C1 segment of cervical spinal cord (tissue), 14 donors: ENCODE data around the gene SNAP29.
"Not testable (repeated sequence)": the region's sequence is repeated elsewhere in the genome, so short reads cannot be mapped to it uniquely, and the experiment has no call there.

ENCODE experiments used
- DNase-seq, 14 donors: peaks; one replicate each; lab custom pipeline; 2025; lab: John Stamatoyannopoulos, UW

SNAP29 gene

DNA sequence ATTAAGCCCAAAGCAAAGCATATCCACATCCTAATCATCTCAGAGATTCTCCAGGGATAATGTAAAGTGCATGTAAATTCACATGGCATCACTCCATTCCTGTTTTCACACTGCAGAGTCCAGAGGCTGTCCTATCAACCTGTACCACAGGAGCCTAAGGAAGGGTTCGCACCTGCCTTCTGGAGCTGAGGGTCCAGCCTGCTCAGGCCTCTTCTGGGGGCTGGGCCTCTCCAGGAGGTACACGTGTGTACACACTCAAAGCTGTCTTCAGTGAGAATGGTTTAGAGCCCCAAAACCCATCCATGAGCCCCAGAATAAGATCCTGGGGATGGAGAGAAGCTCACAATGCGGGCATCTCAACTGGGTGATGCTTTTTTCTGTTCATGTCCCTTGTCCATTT, 24.1 kb upstream of the SNAP29 start:
- DNase-seq = no peak

DNA sequence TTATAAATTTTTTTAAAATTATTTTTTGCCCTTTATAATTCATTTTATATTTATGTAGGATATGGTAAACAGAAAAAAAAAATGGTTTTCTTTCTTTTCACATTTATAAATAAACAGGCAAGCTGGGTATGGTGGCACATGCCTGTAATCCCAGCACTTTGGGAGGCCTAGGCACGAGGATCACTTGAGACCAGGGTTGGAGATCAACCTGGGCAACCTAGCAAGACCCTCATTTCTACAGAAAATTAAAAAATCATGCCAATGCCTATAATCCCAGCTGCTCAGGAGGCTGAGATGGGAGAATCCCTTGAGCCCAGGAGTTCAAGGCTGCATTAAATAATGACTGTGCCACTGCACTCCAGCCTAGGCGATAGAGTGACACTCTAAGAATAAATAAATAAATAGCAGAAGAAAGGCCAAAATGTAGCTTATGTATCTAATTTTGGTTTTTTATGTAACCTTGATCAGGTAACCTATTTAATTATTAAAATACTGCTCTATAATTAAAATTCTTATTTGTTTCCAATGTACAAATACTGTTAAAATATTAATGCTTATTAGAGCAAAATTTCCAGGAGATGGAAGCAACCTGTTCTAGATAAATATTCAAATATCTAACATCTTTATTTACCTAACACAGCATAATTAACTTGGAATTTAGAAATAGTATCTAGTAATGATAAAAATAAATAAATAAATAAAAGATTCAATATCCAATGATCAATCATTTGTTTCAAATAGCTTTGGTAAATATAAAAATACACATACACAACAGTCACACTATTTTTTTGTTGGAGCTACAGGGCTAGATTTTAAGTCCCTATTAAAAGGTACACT, 21.6 kb upstream of the SNAP29 start:
- DNase-seq = no peak

DNA sequence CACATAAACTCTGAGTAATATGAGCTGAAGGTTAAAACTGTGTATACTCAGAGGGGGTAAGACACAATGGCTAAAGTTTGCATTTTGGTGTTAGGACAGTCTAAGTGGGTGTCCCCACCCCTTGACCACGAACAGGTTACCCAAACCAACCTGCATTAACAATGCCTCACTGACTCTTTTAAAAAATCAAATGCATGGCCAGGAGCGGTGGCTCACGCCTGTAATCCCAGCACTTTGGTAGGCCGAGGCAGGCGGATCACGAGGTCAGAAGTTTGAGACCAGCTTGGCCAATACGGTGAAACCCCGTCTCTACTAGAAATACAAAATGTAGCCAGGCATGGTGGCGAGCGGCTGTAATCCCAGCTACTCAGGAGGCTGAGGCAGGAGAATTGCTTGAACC, 19.5 kb upstream of the SNAP29 start:
- DNase-seq = not testable (repeated sequence)

DNA sequence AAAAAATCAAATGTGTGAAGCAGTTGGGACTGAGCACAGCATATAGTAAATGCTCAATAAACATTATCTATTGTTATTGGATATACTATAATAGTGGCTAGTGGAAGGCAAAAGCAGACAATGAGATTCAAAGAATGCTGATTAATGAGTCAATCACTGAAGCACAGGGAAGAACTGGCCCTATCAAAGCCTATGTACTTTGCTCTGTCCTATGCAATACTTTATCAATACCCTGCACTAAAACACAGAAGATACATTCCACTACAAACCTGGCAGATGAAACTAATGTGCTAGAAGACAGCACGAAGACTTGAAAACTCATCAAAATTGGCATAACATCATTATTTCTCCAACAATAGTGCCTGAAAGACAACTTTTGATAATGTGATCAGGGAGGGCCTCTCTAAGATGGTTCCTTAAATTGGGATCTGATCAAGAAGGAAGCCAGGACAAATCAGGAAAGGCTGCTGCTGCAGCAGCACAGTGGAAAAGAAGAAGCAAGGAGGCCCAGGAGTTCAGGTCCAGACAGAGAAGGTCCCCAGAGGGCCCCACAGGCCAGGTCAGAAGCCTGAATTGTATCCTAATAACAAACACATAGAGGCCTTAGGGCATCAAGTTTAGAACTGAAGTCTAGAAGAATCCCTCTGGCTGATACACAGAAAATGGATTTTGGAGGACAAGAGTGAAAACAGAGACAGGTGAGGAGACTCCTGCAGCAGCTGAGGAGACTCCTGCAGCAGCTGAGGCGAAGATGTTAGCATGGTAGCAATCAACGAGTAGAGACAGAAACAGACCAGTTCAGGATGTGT, 18.8 kb upstream of the SNAP29 start:
- DNase-seq = no peak

DNA sequence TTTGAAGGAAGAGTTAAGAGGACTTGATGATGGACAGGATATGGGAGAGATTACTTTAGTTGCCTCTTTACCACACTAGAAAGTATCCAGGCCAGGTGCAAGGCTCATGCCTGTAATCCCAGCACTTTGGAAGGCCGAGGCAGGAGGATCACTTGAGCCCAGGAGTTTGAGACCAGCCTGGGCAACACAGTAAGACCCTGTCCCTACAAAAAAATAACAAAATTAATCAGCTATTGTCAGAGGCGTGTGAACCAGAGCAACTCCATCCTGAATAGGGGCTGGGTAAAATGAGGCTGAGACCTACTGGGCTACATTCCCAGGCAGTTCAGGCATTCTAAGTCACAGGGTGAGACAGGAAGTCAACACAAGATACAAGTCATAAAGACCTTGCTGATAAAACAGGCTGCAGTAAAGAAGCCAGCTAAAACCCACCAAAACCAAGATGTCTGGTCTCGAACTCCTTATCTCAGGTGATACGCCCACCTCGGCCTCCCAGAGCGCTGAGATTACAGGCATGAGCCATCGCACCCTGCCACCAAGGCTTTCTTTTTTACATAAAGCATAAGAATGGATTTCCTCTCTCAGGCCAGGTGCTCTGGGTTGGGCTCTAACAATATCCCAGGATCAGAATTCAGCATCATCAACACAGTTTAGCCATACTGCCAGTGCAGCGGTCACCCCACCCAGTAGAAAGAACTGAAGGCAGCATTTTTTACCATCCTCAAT, 18.0 kb upstream of the SNAP29 start:
- DNase-seq = no peak

DNA sequence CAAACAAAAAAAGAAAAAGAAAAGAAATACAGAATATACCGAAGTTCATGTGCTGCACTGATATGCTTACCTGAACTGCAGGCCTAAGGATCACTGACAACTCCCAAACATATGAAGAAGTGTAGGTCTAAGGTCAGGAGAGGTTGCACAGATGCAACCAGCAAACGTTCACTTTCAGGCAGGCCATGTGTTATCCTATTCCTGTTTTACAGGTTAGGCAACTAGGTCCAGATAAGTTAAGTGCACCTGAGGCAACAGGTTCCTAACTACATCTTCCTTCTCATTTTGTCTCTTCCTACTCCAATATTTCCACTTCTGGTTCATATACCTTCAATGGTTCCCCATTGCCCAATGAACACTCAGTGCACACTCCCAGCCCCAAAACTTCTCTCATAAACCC, 15.3 kb upstream of the SNAP29 start:
- no peak for DNase-seq

DNA sequence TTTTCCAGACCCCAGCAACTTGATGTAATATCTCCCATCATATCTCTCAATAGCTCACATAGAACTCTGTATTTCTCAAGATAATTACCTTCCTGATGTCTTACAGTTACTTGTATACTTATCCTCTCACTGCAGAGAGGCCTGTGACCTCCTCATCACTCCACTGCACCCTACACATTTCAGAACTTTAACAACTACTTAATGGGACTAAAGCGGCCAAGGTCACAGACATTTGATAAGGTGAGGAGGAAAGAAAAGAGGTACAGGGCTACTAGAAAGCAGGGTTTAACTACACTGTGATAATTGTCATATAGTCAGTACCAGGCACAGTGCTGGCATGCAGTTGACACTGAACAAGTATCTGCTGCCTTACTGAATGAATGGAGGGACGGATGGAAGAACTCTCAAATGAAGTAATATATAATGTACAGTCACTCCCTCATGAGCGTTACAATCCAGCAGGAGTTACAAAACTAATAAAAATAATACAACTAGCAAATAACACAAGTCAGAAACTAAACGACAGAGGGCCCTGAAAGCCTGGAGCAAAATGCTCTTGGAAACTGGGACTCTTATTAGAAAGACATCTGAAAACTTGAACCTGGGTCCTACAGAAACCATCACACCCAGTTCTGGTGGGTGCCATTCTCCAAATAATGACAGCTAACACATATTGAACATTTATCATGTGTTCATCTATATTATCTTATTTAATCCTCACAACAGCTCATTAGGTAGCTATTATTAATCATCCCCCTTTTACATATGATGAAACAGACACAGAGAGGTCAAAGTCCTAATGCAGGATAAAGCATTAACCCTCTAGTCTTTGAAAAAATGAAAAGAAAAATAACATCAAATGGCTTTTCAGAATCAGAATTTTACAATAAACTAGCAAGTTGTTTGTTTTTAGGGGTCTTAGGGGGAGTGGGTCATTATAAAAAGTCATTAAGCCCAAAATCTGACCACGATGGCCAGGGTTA, 14.5 kb upstream of the SNAP29 start:
- DNase-seq = no peak

DNA sequence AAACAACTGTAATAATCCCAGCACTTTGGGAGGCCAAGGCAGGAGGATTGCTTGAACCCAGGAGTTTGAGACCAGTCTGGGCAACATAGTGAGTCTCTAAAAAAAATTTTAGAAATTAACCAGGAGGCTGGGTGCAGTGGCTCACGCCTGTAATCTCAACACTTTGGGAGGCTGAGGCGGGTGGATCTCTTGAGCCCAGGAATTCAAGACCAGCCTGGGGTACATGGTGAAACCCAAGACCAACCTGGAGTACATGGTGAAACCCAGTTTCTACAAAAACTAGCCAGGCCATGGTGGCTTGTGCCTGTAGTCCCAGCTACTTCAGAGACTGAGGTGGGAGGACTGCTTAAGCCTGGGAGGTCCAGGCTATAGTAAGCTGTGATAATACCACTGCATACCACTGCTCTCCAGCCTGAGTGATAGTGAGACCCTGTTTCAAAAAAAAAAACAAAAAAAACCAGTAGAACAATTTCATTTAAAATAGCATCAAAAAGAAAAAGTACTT, 11.4 kb upstream of the SNAP29 start:
- DNase-seq = no peak

DNA sequence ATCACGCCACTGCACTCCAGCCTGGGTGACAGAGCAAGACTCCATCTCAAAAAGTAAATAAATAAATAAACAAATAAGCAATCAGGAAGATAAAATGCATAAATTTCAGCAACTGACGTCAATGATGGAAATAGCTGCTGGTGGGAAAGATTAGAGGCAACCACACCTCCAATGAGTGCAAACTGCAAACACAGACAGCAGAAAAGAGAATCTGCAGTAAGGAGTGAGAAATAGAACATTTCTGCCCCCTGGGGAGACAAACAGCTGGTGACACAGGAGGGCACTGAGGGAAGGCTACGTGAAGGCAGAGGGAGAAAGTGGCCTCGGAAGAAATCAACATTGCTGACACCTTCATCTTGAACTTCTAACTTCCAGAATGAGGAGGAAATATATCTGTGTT, 6.7 kb upstream of the SNAP29 start:
- no peak for DNase-seq

DNA sequence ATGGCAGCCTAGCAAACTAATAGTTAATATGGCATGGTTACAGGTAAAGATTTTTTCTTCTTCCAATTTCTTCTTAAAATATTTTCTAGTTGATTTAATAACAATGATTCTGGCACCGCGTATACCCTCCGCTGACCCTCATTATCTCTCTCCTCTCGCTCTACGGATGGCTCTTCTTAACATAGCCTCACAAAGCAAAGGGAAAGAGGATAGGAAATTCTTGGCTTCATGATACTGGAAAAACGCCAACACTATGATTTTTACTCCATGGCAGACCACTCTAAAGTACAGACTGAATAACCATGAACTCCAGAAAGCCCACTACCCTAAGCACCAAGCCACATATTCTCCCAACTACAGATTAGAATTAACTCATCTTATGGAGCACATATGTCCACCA, 6.3 kb upstream of the SNAP29 start:
- DNase-seq = no peak

DNA sequence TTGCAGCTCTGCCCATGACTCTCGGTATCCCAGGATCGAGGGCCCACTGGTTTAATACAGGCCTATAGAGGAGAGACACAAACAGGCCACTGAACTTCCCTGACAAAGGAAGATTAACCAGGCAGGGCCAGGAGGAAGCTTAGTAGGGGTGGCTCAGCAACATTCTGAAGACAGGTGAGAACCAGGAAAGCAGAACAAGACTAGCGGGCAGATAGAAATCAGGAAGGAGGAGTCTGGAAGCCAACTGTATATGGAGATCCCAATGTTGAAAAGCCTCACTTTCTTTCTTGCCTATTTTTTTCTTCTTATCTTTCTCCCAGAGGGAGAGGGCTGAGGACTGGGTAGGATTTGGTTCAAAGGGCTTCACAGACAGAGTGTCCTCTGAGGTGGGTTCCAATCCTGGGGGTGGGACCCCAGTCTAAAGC, 5.6 kb upstream of the SNAP29 start:
- no peak for DNase-seq

DNA sequence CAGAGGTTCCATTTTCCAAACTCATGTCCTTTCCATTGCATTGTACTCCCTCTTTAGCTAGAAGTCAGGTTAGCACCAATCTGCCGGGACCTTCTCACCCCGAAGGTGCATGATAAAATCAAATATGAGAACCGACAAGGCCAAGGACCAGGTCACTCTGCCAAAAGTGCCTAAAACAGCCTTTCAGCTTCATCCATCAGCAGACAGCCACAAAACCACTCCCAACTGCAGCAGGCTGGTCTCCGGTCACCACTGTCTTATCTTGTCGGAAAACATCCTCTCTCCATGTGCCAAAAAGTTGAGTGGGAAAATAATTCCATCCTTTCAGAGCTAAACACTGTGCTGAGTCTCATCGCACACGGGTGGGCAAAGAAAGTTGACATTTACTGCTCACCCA, 1.6 kb upstream of the SNAP29 start:
- no peak for DNase-seq

DNA sequence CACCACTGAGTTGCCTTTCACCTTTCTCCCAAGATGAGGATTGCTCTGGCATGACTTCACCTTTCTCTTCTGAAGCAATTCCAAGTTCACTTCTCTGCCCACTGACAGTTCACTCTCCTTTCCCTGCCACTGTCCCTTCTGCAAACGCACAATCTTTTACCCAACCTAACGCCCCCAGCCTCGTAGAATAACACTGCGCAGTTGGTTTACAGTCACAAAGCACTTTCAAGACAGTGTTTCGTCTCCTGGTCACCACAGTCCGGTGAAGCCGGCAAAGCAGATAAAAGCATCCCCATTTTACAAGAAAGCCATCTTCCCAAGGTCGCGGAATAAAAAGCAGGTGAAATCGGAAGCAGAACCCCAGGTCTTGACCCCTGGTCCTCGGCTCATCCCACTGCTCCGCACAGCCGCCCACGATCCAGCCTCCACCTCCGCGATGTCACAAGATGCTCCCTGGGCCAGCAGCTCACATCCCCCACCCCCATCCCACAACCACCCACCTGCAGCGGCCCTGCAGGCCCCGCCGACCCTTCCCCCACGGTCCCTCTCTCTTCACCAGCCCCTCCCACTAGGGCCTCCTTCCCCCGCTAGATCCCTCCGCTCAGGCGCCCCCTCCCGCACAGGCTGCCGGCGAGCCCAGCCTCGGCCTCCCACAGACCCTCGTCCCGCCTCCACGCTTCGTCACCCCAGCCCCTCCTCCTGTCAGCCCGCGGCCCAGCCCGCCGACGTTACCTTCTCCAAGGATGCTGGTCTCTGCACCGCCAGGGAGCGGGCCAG, 781 bp upstream of the SNAP29 start:
- peak in 11 of 14 donors; percentile 58 to 92 (median 86) for DNase-seq

DNA sequence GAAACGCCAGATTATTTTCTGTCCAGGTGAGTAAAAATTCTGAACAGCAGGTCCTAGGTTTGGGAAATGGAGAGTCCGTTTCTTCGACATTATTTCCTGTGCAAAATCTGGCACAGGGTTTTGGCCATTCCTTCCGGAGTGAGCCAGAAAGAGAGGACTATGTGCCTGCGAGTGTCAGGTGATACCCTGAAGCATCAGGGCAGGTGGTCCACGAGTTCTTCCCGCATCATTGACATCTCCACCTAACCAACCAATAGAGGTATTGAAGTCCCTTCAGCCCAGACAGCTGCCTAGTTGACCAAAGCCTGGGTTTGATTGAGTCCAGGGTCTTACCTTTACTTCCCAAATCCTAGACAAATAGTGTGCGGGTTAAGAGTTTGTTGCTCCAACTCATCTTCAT, 808 bp downstream of the SNAP29 start:
- DNase-seq = no peak

DNA sequence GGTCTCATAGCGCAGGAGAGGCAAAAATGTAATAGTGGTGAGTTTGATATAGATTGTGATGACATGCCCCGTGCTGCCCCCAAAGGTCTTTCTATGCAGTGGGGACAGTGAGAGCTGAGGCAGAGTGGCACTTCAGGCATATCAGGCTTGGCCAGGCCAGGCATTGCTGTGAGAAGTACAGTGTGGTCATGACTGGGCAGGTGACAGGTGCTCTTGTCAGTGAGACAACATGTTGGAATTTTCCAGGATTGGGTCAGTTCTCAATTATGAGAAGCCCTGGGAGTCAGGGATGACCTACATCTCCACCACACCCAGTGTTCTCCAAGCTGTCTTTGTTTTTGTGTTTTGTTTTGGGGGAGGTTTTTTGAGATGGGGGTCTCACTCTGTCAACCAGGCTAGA, 3.7 kb downstream of the SNAP29 start:
- peak in 1 of 14 donors; percentile 27 for DNase-seq

DNA sequence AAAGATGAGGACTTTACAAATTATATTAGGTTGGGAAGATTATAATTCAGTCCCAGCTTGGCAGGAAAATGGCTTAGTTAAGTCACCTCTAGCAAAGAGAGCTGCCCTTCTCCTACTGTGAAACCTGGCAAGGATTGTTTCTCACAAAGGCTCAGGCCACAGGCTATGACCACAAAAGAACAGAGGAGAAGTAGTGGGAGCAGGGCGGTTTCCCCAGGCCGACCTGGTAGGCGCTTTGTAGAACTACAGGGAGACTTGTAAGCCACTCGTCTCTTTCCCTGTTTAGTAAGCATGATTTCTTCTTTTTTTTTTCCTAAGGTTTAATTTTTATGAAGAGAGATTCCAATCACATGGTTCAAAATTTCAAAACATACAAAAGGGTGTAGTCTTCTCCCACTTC, 4.6 kb downstream of the SNAP29 start:
- DNase-seq = no peak

DNA sequence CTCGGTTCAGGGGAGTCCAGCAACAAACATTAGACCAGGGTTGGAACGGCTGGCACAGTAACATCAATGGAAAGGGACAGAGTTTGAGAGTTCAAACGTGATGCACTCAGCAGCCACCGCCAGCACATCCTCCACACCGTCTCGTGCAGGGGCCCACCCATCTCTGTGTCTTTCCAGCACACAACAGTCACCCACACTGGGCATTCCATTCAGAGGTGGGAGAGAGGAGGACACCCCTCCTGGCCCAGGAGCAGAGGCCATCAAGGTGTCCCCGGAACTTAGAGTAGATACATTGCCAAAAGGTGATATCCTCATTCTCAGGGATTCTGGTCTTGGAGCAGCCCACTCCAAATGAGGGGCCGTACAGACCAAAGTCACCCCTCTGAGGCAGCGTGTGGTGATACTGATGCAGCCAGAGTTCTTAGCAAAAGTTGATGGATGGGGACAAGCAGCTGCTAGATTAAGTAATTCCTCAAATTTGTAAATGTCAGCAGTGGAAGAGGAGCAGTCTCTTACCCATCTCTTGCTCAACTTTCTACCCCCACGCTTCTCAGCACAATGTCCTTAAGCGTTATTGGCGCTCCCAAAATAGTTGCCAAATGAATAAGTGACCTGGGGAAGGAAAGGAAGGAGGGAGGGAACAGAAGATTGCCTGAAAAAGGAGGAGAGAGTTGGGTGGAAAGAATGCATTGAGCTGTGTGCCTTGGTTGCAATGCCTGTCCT, 5.5 kb downstream of the SNAP29 start:
- DNase-seq = no peak

DNA sequence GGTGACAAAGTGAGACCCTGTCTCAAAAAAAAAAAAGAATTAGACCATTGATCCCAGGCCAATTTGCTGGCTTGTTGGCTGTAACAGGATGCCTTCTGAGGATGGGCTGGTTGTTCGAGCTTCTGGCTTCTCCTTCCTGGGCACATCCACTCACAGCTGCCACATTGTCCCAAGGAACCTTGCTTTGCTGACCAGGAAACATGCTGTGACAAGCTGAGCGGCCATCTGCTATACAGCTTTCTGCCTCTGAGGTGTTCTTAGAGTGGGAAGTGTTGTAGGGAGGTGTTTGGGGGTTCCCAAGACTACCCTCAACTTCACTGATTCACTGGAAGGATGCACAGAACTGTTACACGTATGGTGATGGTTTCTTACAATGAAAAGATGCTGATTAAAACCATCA, 6.5 kb downstream of the SNAP29 start:
- DNase-seq = no peak

DNA sequence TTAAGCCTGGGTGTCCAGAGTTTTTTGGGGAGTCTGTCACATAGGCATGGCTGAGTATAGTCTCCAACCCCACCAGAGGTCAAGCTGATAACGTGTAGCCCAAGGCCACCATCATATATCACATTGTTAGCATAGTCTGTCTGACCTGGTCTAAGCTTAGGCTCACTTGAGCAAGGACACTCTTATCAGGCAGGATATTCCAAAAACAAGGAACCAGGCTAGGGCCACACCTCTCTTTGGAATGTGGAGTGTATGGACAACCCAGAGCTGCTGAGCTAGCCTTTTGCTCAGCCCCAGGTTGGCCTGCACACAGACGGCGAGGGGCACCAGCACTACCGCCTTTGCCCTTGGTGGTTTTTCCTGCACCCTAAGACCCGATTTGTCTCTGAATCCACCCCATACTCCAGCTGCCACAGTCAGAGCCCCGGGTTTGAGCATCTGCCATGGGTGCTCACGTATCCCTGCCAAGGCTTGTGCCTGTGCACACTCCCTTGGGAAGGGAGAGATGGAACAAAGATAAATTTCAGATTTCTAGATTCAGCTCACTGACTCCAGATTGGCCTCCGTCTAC, 7.2 kb downstream of the SNAP29 start:
- no peak for DNase-seq
